NOMO-1 (cell line): ENCODE data around the gene PSEN1.
"Not testable (repeated sequence)": the region's sequence is repeated elsewhere in the genome, so short reads cannot be mapped to it uniquely, and the experiment has no call there.

Experiments
- DNase-seq, 2 experiments: peaks; one replicate each; lab custom pipeline; 2025; ENCODE audit not compliant: unreplicated experiment in 2 of 2; lab: John Stamatoyannopoulos, UW

The PSEN1 gene

GRCh38 chr14:73162251-73162650 lies 25.9 kb downstream of the PSEN1 start:
- DNase-seq = no peak

GRCh38 chr14:73166399-73166798 lies 30.1 kb downstream of the PSEN1 start:
- no peak for DNase-seq

- no peak for DNase-seq
Measured at GRCh38 chr14:73167727-73168126, 31.4 kb downstream of the PSEN1 start.

- no peak for DNase-seq
Measured at GRCh38 chr14:73168274-73168673, 32.0 kb downstream of the PSEN1 start.

GRCh38 chr14:73168691-73169090 lies 32.4 kb downstream of the PSEN1 start:
- no peak for DNase-seq

GRCh38 chr14:73169855-73170254 lies 33.5 kb downstream of the PSEN1 start:
- DNase-seq = not testable (repeated sequence)

GRCh38 chr14:73170686-73171085 lies 34.4 kb downstream of the PSEN1 start:
- no peak for DNase-seq

GRCh38 chr14:73172500-73172899 lies 36.2 kb downstream of the PSEN1 start:
- no peak for DNase-seq

- peak in 1 of 2 experiments; percentile 40 for DNase-seq
Measured at GRCh38 chr14:73173092-73173735, 36.9 kb downstream of the PSEN1 start.

GRCh38 chr14:73176685-73177084 lies 40.4 kb downstream of the PSEN1 start:
- DNase-seq = peak in 1 of 2 experiments; percentile 4

- DNase-seq = peak; percentile 94 to 98
Measured at GRCh38 chr14:73180385-73180805, 44.1 kb downstream of the PSEN1 start.

- not testable (repeated sequence) for DNase-seq
Measured at GRCh38 chr14:73180969-73181368, 44.7 kb downstream of the PSEN1 start.

- no peak for DNase-seq
Measured at GRCh38 chr14:73188501-73188911, 52.2 kb downstream of the PSEN1 start.

- DNase-seq = no peak
Measured at GRCh38 chr14:73189651-73190050, 53.3 kb downstream of the PSEN1 start.

GRCh38 chr14:73191441-73191840 lies 55.1 kb downstream of the PSEN1 start:
- no peak for DNase-seq

GRCh38 chr14:73194306-73194705 lies 58.0 kb downstream of the PSEN1 start:
- not testable (repeated sequence) for DNase-seq

GRCh38 chr14:73198253-73198652 lies 61.9 kb downstream of the PSEN1 start:
- DNase-seq = no peak

- DNase-seq = no peak
Measured at GRCh38 chr14:73203527-73203926, 67.2 kb downstream of the PSEN1 start.

- DNase-seq = no peak
Measured at GRCh38 chr14:73207615-73208014, 71.3 kb downstream of the PSEN1 start.

- no peak for DNase-seq
Measured at GRCh38 chr14:73208390-73208789, 72.1 kb downstream of the PSEN1 start.

GRCh38 chr14:73208846-73209245 lies 72.5 kb downstream of the PSEN1 start:
- DNase-seq = no peak

GRCh38 chr14:73209953-73210352 lies 73.6 kb downstream of the PSEN1 start:
- DNase-seq = no peak
